H9 (cell line): Measurements from ENCODE around the gene DAPK1. TPM values are rescaled to one million over a fixed set of nuclear protein-coding genes. Genes with fewer than 3 reads are reported as not detected.

Source experiments
- DNase-seq: peaks from one replicate; pipeline ENCODE4 v3.0.0-alpha.2; 2017
- H2AFZ ChIP-seq: one replicate; pipeline ENCODE4 v1.6.1; 2013; ENCODE audit warnings: mild to moderate bottlenecking, low read length, control low read depth, moderate library complexity
- H2AK5ac ChIP-seq: 2 replicates; pipeline ENCODE4 v1.6.1; 2013; ENCODE audit warnings: low read length, control low read depth, mixed read lengths; ENCODE audit not compliant: insufficient read length
- H2BK120ac ChIP-seq: one replicate; pipeline ENCODE4 v1.6.1; 2013; ENCODE audit warnings: low read depth, mild to moderate bottlenecking, low read length, control low read depth, inconsistent platforms; ENCODE audit not compliant: poor library complexity, severe bottlenecking
- H2BK12ac ChIP-seq: 2 replicates; pipeline ENCODE4 v1.6.1; 2013; ENCODE audit warnings: low read length, control low read depth, mixed read lengths, low read depth; ENCODE audit not compliant: insufficient read length
- H2BK15ac ChIP-seq: 2 replicates; pipeline ENCODE4 v1.6.1; 2013; ENCODE audit warnings: low read depth, low read length, control low read depth
- H2BK20ac ChIP-seq: one replicate; pipeline ENCODE4 v1.6.1; 2013; ENCODE audit warnings: low read depth, mild to moderate bottlenecking, low read length, control low read depth, inconsistent platforms; ENCODE audit not compliant: poor library complexity, severe bottlenecking
- H2BK5ac ChIP-seq: 2 replicates; pipeline ENCODE4 v1.6.1; 2013; ENCODE audit warnings: low read length, control low read depth, mixed read lengths; ENCODE audit not compliant: insufficient read length
- H3K14ac ChIP-seq: 2 replicates; pipeline ENCODE4 v1.6.1; 2013; ENCODE audit warnings: low read length, control low read depth; ENCODE audit not compliant: insufficient read depth
- H3K18ac ChIP-seq: 2 replicates; pipeline ENCODE4 v1.6.1; 2013; ENCODE audit warnings: low read depth, mild to moderate bottlenecking, mixed read lengths, low read length, control low read depth; ENCODE audit not compliant: insufficient read length
- H3K23ac ChIP-seq: 2 replicates; pipeline ENCODE4 v1.6.1; 2013; ENCODE audit warnings: low read length, control low read depth, mixed read lengths, low read depth; ENCODE audit not compliant: insufficient read length
- H3K23me2 ChIP-seq: 2 replicates; pipeline ENCODE4 v1.6.1; 2013; ENCODE audit warnings: low read depth, mild to moderate bottlenecking, mixed read lengths, low read length, control low read depth; ENCODE audit not compliant: insufficient read length, poor library complexity, severe bottlenecking
- H3K27ac ChIP-seq: 2 replicates; pipeline ENCODE4 v1.5.1; 2013; ENCODE audit warnings: low read length, control low read depth, mixed read lengths, low read depth; ENCODE audit not compliant: insufficient read length
- H3K27me3 ChIP-seq: 2 replicates; pipeline ENCODE4 v1.6.1; 2013; ENCODE audit warnings: low read length, control low read depth, inconsistent platforms; ENCODE audit not compliant: insufficient read depth
- H3K4ac ChIP-seq: 2 replicates; pipeline ENCODE4 v1.6.1; 2013; ENCODE audit warnings: low read depth, mild to moderate bottlenecking, control low read depth, inconsistent platforms, low read length, moderate library complexity
- H3K4me1 ChIP-seq: 2 replicates; pipeline ENCODE4 v1.6.1; 2013; ENCODE audit warnings: low read length, control low read depth, inconsistent platforms; ENCODE audit not compliant: insufficient read depth
- H3K4me2 ChIP-seq: 2 replicates; pipeline ENCODE4 v1.6.1; 2013; ENCODE audit warnings: low read length, control low read depth, mixed read lengths; ENCODE audit not compliant: insufficient read length, insufficient read depth
- H3K56ac ChIP-seq: 2 replicates; pipeline ENCODE4 v1.6.1; 2013; ENCODE audit warnings: low read depth, mild to moderate bottlenecking, mixed read lengths, low read length, control low read depth; ENCODE audit not compliant: insufficient read length
- H3K79me1 ChIP-seq: 2 replicates; pipeline ENCODE4 v1.6.1; 2013; ENCODE audit warnings: low read depth, mild to moderate bottlenecking, moderate library complexity, low read length, control low read depth, inconsistent platforms; ENCODE audit not compliant: insufficient read depth, poor library complexity, severe bottlenecking
- H3K79me2 ChIP-seq: 2 replicates; pipeline ENCODE4 v1.6.1; 2013; ENCODE audit warnings: low read length, control low read depth, inconsistent platforms; ENCODE audit not compliant: insufficient read depth
- H3K9ac ChIP-seq: 2 replicates; pipeline ENCODE4 v1.6.1; 2013; ENCODE audit warnings: low read length, control low read depth, mixed read lengths; ENCODE audit not compliant: insufficient read length; ENCODE audit errors: extremely low read depth
- H3K9me3 ChIP-seq: one replicate; pipeline ENCODE4 v1.6.1; 2013; ENCODE audit warnings: low read depth, low read length, inconsistent platforms; ENCODE audit not compliant: control insufficient read depth
- H3T11ph ChIP-seq: one replicate; pipeline ENCODE4 v1.6.1; 2013; ENCODE audit warnings: mild to moderate bottlenecking, low read length, control low read depth, inconsistent platforms
- H4K20me1 ChIP-seq: one replicate; pipeline ENCODE4 v1.6.1; 2013; ENCODE audit not compliant: control insufficient read depth, insufficient read length, insufficient read depth
- H4K5ac ChIP-seq: 2 replicates; pipeline ENCODE4 v1.6.1; 2013; ENCODE audit warnings: low read depth, mild to moderate bottlenecking, mixed read lengths, low read length, control low read depth; ENCODE audit not compliant: insufficient read length
- H4K8ac ChIP-seq: replicated peaks from 2 replicates; pipeline ENCODE4 v1.6.1; 2013; ENCODE audit warnings: low read length, control low read depth, mixed read lengths, low read depth; ENCODE audit not compliant: insufficient read length
- H4K91ac ChIP-seq: 2 replicates; pipeline ENCODE4 v1.6.1; 2013; ENCODE audit warnings: low read depth, mild to moderate bottlenecking, moderate library complexity, mixed read lengths, low read length, control low read depth; ENCODE audit not compliant: insufficient read length
- H3K27ac Mint-ChIP-seq, 3 experiments: 2 replicates in 2 of 3; 3 replicates in 1 of 3; pipeline ENCODE4 v1.8.0; 2020 to 2021; ENCODE audit warnings: mixed read lengths in 3 of 3, mild to moderate bottlenecking in 1 of 3, moderate library complexity in 1 of 3
- H3K27me3 Mint-ChIP-seq: 2 replicates; pipeline ENCODE4 v1.8.0; 2021; ENCODE audit warnings: low read depth, mild to moderate bottlenecking, moderate library complexity, mixed read lengths
- H3K36me3 Mint-ChIP-seq, 3 experiments: 2 replicates in 2 of 3; 3 replicates in 1 of 3; pipeline ENCODE4 v1.8.0; 2020 to 2021; ENCODE audit warnings: low read depth in 3 of 3, mixed read lengths in 3 of 3; ENCODE audit not compliant: insufficient read depth in 1 of 3
- H3K4me1 Mint-ChIP-seq, 2 experiments: 2 replicates each; pipeline ENCODE4 v1.8.0; 2020; ENCODE audit warnings: mixed read lengths in 2 of 2
- H3K4me3 Mint-ChIP-seq, 2 experiments: 2 replicates in 1 of 2; 3 replicates in 1 of 2; pipeline ENCODE4 v1.8.0; 2020 to 2021; ENCODE audit warnings: mild to moderate bottlenecking in 2 of 2, mixed read lengths in 2 of 2, moderate library complexity in 1 of 2
- H3K9me3 Mint-ChIP-seq, 2 experiments: 2 replicates in 1 of 2; 3 replicates in 1 of 2; pipeline ENCODE4 v1.8.0; 2020; ENCODE audit warnings: mild to moderate bottlenecking in 2 of 2, mixed read lengths in 2 of 2, moderate library complexity in 1 of 2
- WGBS: extraction: QIAGEN DNeasy Blood & Tissue Kit; methylation state at CpG from one replicate; pipeline ENCODE4 v1.1.7; 2013; ENCODE audit warnings: missing lambda C conversion rate, low lambda C conversion rate, mixed read lengths; ENCODE audit not compliant: insufficient read length; ENCODE audit errors: extremely low coverage; 5-methylcytosine and 5-hydroxymethylcytosine counted together
- total RNA-seq: library from RNA; stranded (reverse); gene quantifications from 2 replicates; pipeline ENCODE4 v1.2.1, GENCODE V29; 2021
- TF ChIP-seq, protein P1 (sequence below): fragments of 200-600 bp; sonication (generic); conservative IDR thresholded peaks from 3 replicates; pipeline ENCODE4 v1.8.0; 2021; ENCODE audit warnings: antibody characterized with exemption, mild to moderate bottlenecking

DAPK1 gene
- total RNA-seq, 1 experiment from 2014 or later: 79.4 TPM

GRCh38 chr9:87540444-87541105, 42.9 kb downstream of the DAPK1 start:
- no peak overlapping the region for H4K8ac ChIP-seq
- Mint-ChIP-seq H3K9me3 (no peaks in the 10 kb centered on the region), H3K36me3 (peaks cover 9 to 23% (median 10%) of the 10 kb centered on the region in 3 experiments), H3K27me3 (no peaks in the 10 kb centered on the region), H3K4me3 (no peak overlapping the region), H3K27ac (no peak overlapping the region), H3K4me1 (peaks cover 12 to 15% of the 10 kb centered on the region in 2 experiments)
- no peak overlapping the region for H3K27ac ChIP-seq
- H2AK5ac ChIP-seq: no peak overlapping the region
- peaks cover under 1% of the 10 kb centered on the region for H3K79me1 ChIP-seq
- peaks cover 5% of the 10 kb centered on the region for H3K79me2 ChIP-seq
- H4K5ac ChIP-seq: no peak overlapping the region
- H3K9me3 ChIP-seq: no peaks in the 10 kb centered on the region
- H3K18ac ChIP-seq: no peak overlapping the region
- H2BK120ac ChIP-seq: no peak overlapping the region
- no CpG with 5 or more reads among the region's 8 CpGs for WGBS
- H4K20me1 ChIP-seq: no peaks in the 10 kb centered on the region
- H3K56ac ChIP-seq: no peak overlapping the region
- no peak overlapping the region for H3K23ac ChIP-seq
- H3K14ac ChIP-seq: no peak overlapping the region
- no peak overlapping the region for H3T11ph ChIP-seq
- H3K4me1 ChIP-seq: peaks cover 4% of the 10 kb centered on the region
- H3K4me2 ChIP-seq: no peak overlapping the region
- H3K9ac ChIP-seq: no peak overlapping the region
- no peak overlapping the region for H2BK15ac ChIP-seq
- DNase-seq: no peak
- no peak overlapping the region for H3K4ac ChIP-seq
- no peaks in the 10 kb centered on the region for H3K23me2 ChIP-seq
- TF ChIP-seq, protein P1, sequence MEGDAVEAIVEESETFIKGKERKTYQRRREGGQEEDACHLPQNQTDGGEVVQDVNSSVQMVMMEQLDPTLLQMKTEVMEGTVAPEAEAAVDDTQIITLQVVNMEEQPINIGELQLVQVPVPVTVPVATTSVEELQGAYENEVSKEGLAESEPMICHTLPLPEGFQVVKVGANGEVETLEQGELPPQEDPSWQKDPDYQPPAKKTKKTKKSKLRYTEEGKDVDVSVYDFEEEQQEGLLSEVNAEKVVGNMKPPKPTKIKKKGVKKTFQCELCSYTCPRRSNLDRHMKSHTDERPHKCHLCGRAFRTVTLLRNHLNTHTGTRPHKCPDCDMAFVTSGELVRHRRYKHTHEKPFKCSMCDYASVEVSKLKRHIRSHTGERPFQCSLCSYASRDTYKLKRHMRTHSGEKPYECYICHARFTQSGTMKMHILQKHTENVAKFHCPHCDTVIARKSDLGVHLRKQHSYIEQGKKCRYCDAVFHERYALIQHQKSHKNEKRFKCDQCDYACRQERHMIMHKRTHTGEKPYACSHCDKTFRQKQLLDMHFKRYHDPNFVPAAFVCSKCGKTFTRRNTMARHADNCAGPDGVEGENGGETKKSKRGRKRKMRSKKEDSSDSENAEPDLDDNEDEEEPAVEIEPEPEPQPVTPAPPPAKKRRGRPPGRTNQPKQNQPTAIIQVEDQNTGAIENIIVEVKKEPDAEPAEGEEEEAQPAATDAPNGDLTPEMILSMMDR: no peak
- no peak overlapping the region for H2BK5ac ChIP-seq
- H2BK12ac ChIP-seq: no peak overlapping the region
- no peak overlapping the region for H2AFZ ChIP-seq
- no peak overlapping the region for H2BK20ac ChIP-seq
- no peaks in the 10 kb centered on the region for H3K27me3 ChIP-seq
- no peak overlapping the region for H4K91ac ChIP-seq
